ENCODE measurements around the gene HCN2.
A peak's percentile ranks its signal among the peaks of the same experiment; 100 is the strongest.
"Not testable (repeated sequence)": the region's sequence is repeated elsewhere in the genome, so short reads cannot be mapped to it uniquely, and the experiment has no call there.

Gene HCN2

GRCh38 chr19:613732-614567 lies 24.3 kb downstream of the HCN2 start:
- in situ Hi-C loops (cut with HindIII; ENCODE audit: low pct_ligation_motif_present, low pct_unique_long_range_greater_than_20kb, low sequenced_read_pairs): no loop called here
- no peak for DNase-seq

- in situ Hi-C loops (cut with HindIII; ENCODE audit: low pct_ligation_motif_present, low pct_unique_long_range_greater_than_20kb, low sequenced_read_pairs): no loop called here
- no peak for DNase-seq
Measured at GRCh38 chr19:615619-616018, 25.9 kb downstream of the HCN2 start.

- no peak for DNase-seq
- in situ Hi-C loops (cut with HindIII; ENCODE audit: low pct_ligation_motif_present, low pct_unique_long_range_greater_than_20kb, low sequenced_read_pairs): no loop called here
Measured at GRCh38 chr19:616062-616700, 26.5 kb downstream of the HCN2 start.

DNA sequence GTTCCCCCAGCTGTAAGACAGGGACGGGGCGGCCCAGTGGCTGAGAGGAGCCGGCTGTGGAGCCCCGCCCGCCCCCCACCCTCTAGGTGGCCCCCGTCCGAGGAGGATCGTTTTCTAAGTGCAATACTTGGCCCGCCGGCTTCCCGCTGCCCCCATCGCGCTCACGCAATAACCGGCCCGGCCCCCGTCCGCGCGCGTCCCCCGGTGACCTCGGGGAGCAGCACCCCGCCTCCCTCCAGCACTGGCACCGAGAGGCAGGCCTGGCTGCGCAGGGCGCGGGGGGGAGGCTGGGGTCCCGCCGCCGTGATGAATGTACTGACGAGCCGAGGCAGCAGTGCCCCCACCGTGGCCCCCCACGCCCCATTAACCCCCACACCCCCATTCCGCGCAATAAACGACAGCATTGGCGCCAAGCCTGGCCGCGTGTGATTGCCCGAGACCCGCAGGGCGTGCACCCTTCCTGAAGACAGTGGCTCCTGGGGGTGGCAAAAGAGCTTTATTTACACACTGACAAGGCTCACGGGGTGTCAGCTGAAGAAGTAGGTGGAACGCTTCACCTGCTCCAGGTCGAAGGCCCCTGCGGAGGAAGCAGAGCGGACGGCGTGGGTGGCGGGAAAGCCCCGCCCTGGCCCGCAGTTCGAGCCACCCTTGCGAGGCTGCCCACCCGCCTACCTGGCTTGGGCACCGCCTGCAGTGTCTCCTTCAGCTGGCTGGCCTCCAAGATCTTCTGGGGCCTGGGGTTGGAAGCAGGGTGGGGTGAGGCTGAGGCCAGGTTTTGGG lies 27.3 kb downstream of the HCN2 start:
- no peak for DNase-seq
- in situ Hi-C loops (cut with HindIII; ENCODE audit: low pct_ligation_motif_present, low pct_unique_long_range_greater_than_20kb, low sequenced_read_pairs): no loop called here

DNA sequence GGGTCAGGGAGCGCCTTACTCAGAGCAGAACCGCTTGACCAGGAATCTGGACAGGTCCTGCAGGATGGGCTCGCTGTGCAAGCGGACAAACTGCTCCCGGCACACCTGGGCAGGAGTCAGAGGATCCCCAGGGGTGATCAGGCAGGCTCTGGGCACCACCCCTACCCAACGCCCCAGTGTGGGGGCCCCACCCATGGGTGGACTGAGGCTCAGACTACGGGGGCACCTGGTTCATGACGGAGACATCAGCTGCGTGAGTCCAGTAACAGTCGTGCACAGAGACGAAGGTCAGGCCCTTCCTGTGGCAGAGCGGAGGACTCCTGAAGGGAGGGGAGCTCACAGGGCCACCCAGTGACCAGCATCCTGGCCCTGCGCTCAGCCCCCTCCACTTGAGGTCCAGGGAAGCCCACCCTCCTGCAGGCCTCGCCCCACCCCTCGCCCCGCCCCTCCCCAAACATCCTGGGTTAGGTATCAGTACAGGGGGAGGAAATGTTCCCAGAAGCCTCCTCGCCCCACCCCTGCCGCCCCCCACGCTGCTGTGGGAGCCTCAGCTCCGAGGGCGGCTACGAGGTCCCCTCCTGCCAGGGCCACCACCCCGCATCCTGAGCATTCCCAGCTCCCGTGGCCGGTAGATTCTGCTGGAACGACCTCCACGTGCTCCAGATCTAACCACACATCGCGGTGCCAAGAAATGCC lies 28.0 kb downstream of the HCN2 start:
- in situ Hi-C loops (cut with HindIII; ENCODE audit: low pct_ligation_motif_present, low pct_unique_long_range_greater_than_20kb, low sequenced_read_pairs): no loop called here

DNA sequence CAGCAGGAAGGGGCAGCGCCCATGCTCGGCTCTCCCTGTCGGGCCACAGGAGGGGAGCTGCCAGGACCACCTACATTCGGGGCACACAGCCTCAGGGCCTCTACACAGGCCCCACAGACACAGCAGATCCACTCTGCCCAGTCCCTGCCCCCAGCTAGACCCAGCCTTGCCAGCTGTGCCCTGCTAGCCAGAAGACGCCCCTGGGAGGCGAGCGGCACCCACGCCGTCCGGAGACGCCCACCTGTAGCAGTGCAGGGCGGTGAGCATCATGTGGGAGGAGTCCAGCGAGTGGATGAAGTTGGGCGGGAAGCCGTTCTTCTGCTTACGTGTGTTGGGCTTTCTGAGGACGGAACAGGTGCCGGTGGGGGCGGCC lies 28.6 kb downstream of the HCN2 start:
- no peak for DNase-seq
- in situ Hi-C loops (cut with HindIII; ENCODE audit: low pct_ligation_motif_present, low pct_unique_long_range_greater_than_20kb, low sequenced_read_pairs): no loop called here

More for the DNA sequence above, 28.0 kb downstream of the HCN2 start:
- no peak for DNase-seq

DNA sequence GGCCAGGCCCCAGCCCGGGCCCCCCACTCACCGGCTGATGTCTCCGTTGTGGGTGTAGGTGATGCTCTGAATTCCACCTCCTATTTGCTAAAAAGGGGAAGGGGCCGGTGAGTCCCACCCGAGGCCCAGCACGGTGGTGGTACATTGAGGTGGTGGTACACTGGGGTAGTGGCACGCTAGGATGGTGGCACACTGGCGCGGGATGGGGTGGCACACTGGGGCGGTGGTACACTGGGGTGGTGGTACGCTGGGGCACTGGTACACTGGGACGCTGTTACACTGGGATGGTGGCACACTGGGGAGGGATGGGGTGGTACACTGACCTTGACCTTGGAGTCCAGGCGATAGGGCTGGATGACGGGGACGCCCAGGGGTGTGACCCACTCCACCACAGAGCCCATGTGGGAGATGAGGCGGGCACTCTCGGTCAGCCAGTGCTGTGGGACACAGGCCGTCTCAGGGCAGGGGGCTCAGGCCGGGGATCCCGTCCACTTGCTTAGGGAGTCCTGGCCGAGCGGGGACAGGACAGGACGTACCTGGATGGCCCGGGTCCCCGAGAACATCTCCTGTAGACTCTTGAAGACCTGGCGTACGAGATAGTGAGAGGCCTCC lies 29.1 kb downstream of the HCN2 start:
- in situ Hi-C loops (cut with HindIII; ENCODE audit: low pct_ligation_motif_present, low pct_unique_long_range_greater_than_20kb, low sequenced_read_pairs): no loop called here
- DNase-seq: no peak

DNA sequence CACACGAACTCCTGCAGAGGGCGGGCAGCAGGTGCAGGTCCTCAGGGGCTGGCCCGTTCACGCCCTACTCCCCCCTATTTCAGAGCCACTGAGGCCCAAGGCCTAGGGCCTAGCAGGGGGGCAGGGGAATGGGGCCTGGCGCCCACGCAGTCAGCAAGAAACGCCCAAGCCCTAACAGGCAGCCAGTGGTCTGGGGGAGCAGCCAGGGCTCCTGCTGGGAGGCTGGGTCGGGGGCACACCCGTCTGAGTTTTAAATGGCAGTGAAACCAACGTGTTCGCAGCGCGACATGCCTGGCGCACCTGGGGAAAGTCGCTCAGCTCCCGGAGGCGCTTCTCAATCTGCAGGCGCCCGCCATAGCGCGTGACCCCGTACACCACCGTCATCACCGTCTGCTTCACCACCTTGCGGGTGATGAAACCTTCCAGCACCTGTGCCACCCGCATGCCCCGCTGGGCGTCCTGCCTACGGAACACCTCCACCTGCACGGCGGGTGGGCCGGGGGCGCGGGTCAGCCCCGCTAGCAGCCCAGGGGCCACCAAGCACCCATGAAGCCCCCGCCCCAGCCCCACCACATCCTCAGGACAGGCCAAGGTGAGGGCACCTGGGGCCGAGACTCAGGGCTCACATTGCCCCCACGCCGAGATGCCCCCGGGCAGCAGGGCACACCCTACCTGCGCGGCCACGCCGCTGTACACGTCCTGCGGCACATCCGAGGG lies 29.8 kb downstream of the HCN2 start:
- in situ Hi-C loops (cut with HindIII; ENCODE audit: low pct_ligation_motif_present, low pct_unique_long_range_greater_than_20kb, low sequenced_read_pairs): no loop called here
- DNase-seq: no peak

GRCh38 chr19:620166-620862 lies 30.6 kb downstream of the HCN2 start:
- in situ Hi-C loops (cut with HindIII; ENCODE audit: low pct_ligation_motif_present, low pct_unique_long_range_greater_than_20kb, low sequenced_read_pairs): no loop called here
- DNase-seq: no peak

- in situ Hi-C loops (cut with HindIII; ENCODE audit: low pct_ligation_motif_present, low pct_unique_long_range_greater_than_20kb, low sequenced_read_pairs); DNase-seq: not testable (repeated sequence)
Measured at GRCh38 chr19:621191-621590, 31.5 kb downstream of the HCN2 start.

DNA sequence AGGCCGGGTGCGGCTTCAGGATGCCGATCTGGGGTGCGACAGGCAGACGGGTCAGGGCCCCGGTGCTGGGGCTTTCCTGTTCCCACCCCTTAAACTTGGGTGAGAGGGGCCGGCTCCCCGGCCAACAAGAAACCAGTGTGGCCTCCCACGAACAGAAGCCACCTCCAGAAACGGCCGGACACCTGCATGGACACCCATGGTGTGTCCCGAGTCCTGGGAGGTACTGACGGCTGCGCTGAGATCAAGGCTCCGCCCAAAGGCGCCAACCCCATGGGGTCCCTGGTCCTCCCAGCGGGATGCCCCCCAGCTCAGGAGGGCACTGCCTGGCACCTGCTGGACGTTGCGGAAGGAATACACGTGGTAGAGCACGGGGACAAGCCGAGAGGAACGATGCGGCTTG lies 32.1 kb downstream of the HCN2 start:
- DNase-seq: no peak
- in situ Hi-C loops (cut with HindIII; ENCODE audit: low pct_ligation_motif_present, low pct_unique_long_range_greater_than_20kb, low sequenced_read_pairs): no loop called here

DNA sequence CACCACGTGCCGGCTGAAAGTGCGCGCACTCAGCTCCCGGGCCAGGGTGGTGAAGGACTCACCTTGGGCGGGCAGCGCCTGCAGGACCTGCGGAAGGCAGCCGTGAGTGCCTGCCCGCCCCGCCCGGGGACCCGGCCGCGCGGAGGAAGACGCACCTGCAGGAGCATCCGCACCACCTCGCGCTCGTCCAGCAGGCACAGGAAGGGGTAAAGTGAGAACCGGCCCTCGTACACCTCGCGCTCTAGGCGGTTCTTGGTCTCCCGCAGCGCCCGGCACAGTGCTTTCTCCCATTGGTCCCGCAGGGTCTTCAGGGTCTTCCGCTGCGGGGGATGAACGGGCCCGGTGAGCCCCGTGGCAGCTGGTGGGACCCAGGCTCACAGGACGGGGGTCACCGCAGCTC lies 33.0 kb downstream of the HCN2 start:
- in situ Hi-C loops (cut with HindIII; ENCODE audit: low pct_ligation_motif_present, low pct_unique_long_range_greater_than_20kb, low sequenced_read_pairs): no loop called here
- DNase-seq: no peak

- no peak for DNase-seq
- in situ Hi-C loops (cut with HindIII; ENCODE audit: low pct_ligation_motif_present, low pct_unique_long_range_greater_than_20kb, low sequenced_read_pairs): no loop called here
Measured at GRCh38 chr19:623175-623916, 33.7 kb downstream of the HCN2 start.

GRCh38 chr19:623974-624373 lies 34.3 kb downstream of the HCN2 start:
- peak; percentile 72 for DNase-seq
- in situ Hi-C loops (cut with HindIII; ENCODE audit: low pct_ligation_motif_present, low pct_unique_long_range_greater_than_20kb, low sequenced_read_pairs): no loop called here

GRCh38 chr19:624433-625109 lies 34.9 kb downstream of the HCN2 start:
- in situ Hi-C loops (cut with HindIII; ENCODE audit: low pct_ligation_motif_present, low pct_unique_long_range_greater_than_20kb, low sequenced_read_pairs): no loop called here
- no peak for DNase-seq

- in situ Hi-C loops (cut with HindIII; ENCODE audit: low pct_ligation_motif_present, low pct_unique_long_range_greater_than_20kb, low sequenced_read_pairs): no loop called here
- DNase-seq: no peak
Measured at GRCh38 chr19:625257-625656, 35.6 kb downstream of the HCN2 start.

Data from ACHN (cell line).